Testis (tissue), 3 donors: ENCODE results near the gene TMSB15B. TPM values are rescaled to one million over a fixed set of nuclear protein-coding genes. Genes with fewer than 3 reads are reported as not detected.
"Not testable (repeated sequence)": the region's sequence is repeated elsewhere in the genome, so short reads cannot be mapped to it uniquely, and the experiment has no call there.

Experiments used
- DNase-seq: peaks from one replicate; pipeline ENCODE4 v3.0.0-alpha.2; 2019
- H3K27ac ChIP-seq, 2 donors: fragments of 200-600 bp; sonication (generic); one replicate each; pipeline ENCODE4 v1.5.1; 2019
- H3K27me3 ChIP-seq: fragments of 200-600 bp; sonication (generic); one replicate; pipeline ENCODE4 v1.5.1; 2019
- H3K36me3 ChIP-seq: fragments of 200-600 bp; sonication (generic); one replicate; pipeline ENCODE4 v1.5.1; 2017; ENCODE audit warnings: low read depth; ENCODE audit errors: missing control alignments
- H3K4me1 ChIP-seq: fragments of 200-600 bp; sonication (generic); one replicate; pipeline ENCODE4 v1.5.1; 2019
- H3K4me3 ChIP-seq, 2 donors: fragments of 200-600 bp; sonication (generic); one replicate each; pipeline ENCODE4 v1.5.1; 2017 to 2019
- H3K9me3 ChIP-seq: fragments of 200-600 bp; sonication (generic); one replicate; pipeline ENCODE4 v1.5.1; 2017
- POLR2A ChIP-seq: fragments of 450-650 bp; IDR thresholded peaks from one replicate; pipeline ENCODE4 v1.6.1; 2017; ENCODE audit warnings: antibody characterized with exemption, mild to moderate bottlenecking, moderate library complexity
- WGBS, 2 donors: methylation state at CpG; one replicate each; pipeline ENCODE4 v1.1.5; 2018; 5-methylcytosine and 5-hydroxymethylcytosine counted together
- intact Hi-C: fragments of 100-400 bp; cut with DNase I; formaldehyde crosslinking; loops from one replicate; pipeline ENCODE4 v1.15.1; 2023; ENCODE audit warnings: low total_unique reads
- polyA plus RNA-seq: library from polyadenylated mRNA; stranded (reverse); fragments of 350-450 nt; fragmentation: Illumina TruSeq; extraction: RNeasy Lipid Tissue Mini Kit (QIAGEN cat#74804); gene quantifications from one replicate; pipeline ENCODE4 v1.2.3, GENCODE V29; 2014; ENCODE audit warnings: low read depth, low replicate concordance; ENCODE audit not compliant: insufficient read depth
- total RNA-seq, 2 donors: library from RNA; depleted of rRNA; stranded (reverse); fragments of >200 nt; gene quantifications; one replicate each; pipeline ENCODE4 v1.2.3, GENCODE V29; 2016
- TF ChIP-seq, protein P1 (sequence below), 3 experiments: fragments of 450-650 bp in 2 of 3; fragments of 200-600 bp in 1 of 3; sonication (generic) in 1 of 3; IDR thresholded peaks; one replicate each; pipeline ENCODE4 v1.5.1; 2016 to 2019; ENCODE audit warnings: antibody characterized with exemption in 3 of 3, mild to moderate bottlenecking in 2 of 3, moderate library complexity in 1 of 3

Gene TMSB15B
- total and polyA plus RNA-seq, 3 donors from 2014 or later: 4.0 to 6.9 (median 5.4) TPM

DNA sequence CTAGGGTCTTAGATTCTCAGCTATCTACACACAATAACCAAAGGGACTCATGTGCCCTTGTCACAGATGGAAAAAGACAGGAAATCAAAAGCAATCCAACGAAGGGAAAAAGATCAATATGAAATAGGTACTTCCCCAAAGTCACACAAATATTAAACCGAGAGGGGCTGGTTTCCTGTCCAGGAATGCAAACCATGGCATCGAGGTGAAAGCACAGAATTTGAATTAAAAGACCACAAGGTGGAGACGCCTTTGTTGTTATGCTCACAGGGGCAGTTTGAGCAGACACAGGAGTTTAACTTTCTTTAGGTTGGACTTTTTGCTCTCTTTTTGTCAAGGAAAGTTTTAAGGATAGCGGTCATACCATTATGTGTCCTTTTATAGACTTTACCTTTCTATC, 36.8 kb downstream of the TMSB15B start:
- DNase-seq: no peak
- H3K27ac ChIP-seq: no peak overlapping the region
- H3K36me3 ChIP-seq: no peaks in the 10 kb centered on the region
- H3K27me3 ChIP-seq: no peaks in the 10 kb centered on the region
- TF ChIP-seq, protein P1, sequence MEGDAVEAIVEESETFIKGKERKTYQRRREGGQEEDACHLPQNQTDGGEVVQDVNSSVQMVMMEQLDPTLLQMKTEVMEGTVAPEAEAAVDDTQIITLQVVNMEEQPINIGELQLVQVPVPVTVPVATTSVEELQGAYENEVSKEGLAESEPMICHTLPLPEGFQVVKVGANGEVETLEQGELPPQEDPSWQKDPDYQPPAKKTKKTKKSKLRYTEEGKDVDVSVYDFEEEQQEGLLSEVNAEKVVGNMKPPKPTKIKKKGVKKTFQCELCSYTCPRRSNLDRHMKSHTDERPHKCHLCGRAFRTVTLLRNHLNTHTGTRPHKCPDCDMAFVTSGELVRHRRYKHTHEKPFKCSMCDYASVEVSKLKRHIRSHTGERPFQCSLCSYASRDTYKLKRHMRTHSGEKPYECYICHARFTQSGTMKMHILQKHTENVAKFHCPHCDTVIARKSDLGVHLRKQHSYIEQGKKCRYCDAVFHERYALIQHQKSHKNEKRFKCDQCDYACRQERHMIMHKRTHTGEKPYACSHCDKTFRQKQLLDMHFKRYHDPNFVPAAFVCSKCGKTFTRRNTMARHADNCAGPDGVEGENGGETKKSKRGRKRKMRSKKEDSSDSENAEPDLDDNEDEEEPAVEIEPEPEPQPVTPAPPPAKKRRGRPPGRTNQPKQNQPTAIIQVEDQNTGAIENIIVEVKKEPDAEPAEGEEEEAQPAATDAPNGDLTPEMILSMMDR (IDR thresholded peaks at IDR 0.05): no peak
- no peak for TF ChIP-seq POLR2A
- 76 to 77% methylated on average over 5 of the region's 5 CpGs for WGBS, 2 donors
- no peak overlapping the region for H3K4me3 ChIP-seq
- no peaks in the 10 kb centered on the region for H3K4me1 ChIP-seq
- H3K9me3 ChIP-seq: no peaks in the 10 kb centered on the region
- intact Hi-C loops: no loop called here

DNA sequence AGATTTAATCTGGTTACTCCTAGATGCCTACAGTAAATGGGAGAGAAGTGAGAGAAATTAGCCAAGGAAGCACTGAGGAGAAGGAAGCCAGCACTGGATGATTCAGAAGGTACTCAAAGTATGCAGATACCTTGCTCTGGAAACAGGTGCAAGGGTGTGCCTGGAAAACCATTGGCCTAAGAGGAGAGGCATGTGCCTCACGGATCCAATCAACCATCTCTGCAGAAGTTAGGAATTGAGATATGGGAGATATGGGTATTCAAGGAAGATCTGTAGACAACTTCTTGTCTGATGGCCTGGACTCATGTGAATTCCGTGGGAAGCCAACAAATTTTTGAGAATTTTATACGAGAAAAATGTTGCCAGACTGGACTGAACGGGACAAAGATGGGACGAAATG, 46.4 kb downstream of the TMSB15B start:
- H3K27ac ChIP-seq: no peak overlapping the region
- H3K9me3 ChIP-seq: no peaks in the 10 kb centered on the region
- no peak overlapping the region for H3K4me3 ChIP-seq
- no peaks in the 10 kb centered on the region for H3K4me1 ChIP-seq
- no peaks in the 10 kb centered on the region for H3K36me3 ChIP-seq
- WGBS, 2 donors: 68 to 76% methylated on average over 5 of the region's 5 CpGs
- intact Hi-C loops: no loop called here
- DNase-seq: no peak
- H3K27me3 ChIP-seq: no peaks in the 10 kb centered on the region
- no peak for TF ChIP-seq POLR2A
- TF ChIP-seq, protein P1 (IDR thresholded peaks at IDR 0.05): no peak

DNA sequence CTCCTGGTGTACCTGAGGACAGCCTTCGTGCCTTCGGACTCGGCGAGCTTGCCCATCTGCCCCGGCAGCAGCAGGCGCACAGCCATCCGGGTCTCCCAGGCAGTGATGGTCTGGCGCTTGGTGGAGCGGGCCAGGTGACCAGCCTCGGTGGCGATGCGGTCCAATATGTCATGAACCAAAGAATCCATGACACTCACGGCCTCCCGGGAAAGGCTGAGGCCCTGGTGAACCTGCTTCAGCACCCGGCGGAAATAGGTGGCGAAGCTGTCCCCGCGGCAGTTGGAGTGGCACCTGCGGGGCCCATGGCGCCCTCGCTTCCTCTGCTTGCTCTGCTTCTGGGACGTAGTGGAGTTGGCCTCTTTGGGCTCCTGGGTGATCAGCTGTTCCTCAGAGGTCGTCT, 50.7 kb downstream of the TMSB15B start:
- H3K4me1 ChIP-seq: no peaks in the 10 kb centered on the region
- no peaks in the 10 kb centered on the region for H3K9me3 ChIP-seq
- intact Hi-C loops: no loop called here
- H3K4me3 ChIP-seq: peak overlapping the region in 1 of 2 donors; percentile 39
- no peak overlapping the region for H3K27ac ChIP-seq
- H3K36me3 ChIP-seq: no peaks in the 10 kb centered on the region
- DNase-seq: no peak
- WGBS, 2 donors: 75 to 83% methylated on average over 8 to 17 of the region's 24 CpGs
- H3K27me3 ChIP-seq: no peaks in the 10 kb centered on the region
- TF ChIP-seq, protein P1 (IDR thresholded peaks at IDR 0.05): no peak
- no peak for TF ChIP-seq POLR2A

DNA sequence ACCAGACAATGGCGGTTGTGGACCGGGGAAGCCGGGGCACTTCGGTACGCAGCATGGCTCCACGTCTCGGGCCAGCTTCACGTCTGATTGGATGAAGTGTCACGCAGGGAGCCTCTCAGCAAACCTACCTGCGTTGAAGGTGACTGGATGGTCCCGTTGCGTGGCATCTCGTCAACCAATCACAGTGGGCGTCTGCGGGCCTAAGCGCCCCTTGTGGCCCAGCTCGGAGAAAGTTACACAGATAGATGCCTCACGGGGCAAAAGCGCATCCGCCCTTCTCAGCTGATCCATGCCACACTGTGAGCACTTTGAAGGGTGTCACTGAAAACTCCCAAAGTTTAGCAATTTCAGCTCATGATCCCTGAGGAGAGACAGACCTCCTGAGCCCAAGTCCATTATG, 51.2 kb downstream of the TMSB15B start, which contains the start of gene H2BW1:
H2BW1 (minus strand) TSS at position 103 of the 400 bp plus-strand sequence. CDS start 132 bp downstream, outside the sequence.
- intact Hi-C loops: no loop called here
- no peaks in the 10 kb centered on the region for H3K4me1 ChIP-seq

DNA sequence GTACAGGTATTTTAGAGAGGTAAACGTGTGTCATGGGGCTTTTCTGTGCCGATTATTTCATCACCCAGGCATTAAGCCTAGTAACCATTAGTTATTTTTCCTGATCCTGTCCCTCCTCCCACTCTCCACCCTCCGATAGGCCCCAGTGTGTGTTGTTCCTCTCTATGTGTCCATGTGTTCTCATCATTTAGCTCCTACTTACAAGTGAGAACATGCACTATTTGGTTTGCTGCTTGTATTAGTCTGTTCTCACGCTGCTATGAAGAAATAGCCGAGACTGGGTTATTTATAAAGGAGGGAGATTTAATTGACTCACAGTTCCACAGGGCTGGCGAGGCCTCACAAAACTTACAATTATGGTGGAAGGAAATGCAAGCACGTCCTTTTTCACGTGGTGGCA, 53.1 kb downstream of the TMSB15B start:
- H3K9me3 ChIP-seq, H3K27me3 ChIP-seq, intact Hi-C loops, H3K36me3 ChIP-seq, H3K27ac ChIP-seq, H3K4me1 ChIP-seq, H3K4me3 ChIP-seq, DNase-seq: not testable (repeated sequence)
- WGBS, 2 donors: 66 to 83% methylated on average over 8 of the region's 8 CpGs

More for the DNA sequence above, 51.2 kb downstream of the TMSB15B start, which contains the start of gene H2BW1:
- H3K4me3 ChIP-seq: peak within 1 kb of the TSS in 1 of 2 donors; percentile 39
- H3K36me3 ChIP-seq: no peaks in the 10 kb centered on the region
- no peak for TF ChIP-seq POLR2A
- TF ChIP-seq, protein P1 (IDR thresholded peaks at IDR 0.05): no peak
- WGBS, 2 donors: 85 to 90% methylated on average over 15 to 20 of the region's 20 CpGs
- H3K27ac ChIP-seq: no peak within 1 kb of the TSS
- no peaks in the 10 kb centered on the region for H3K27me3 ChIP-seq
- H3K9me3 ChIP-seq: no peaks in the 10 kb centered on the region
- peak; percentile 45 for DNase-seq

Other genes with a start within 250 kb of the TMSB15B start
- 100 to 1,000 TPM; 111 to 119 TPM for gene PLP1, start 185.8 kb upstream of the TMSB15B start, total RNA-seq
- gene PLP1, start 185.8 kb upstream of the TMSB15B start, polyA plus RNA-seq: 79.7 TPM
- 1 to 10 TPM; 2.6 to 3.0 TPM for gene RAB9B, start 130.4 kb upstream of the TMSB15B start, total RNA-seq
- gene RAB9B, start 130.4 kb upstream of the TMSB15B start, polyA plus RNA-seq: 3.8 TPM
- gene H2BW1, start 51.1 kb downstream of the TMSB15B start, total RNA-seq: 1 to 10 TPM in 1 of 2 donors, under 1 TPM in 1; 0.93 to 1.3 TPM
- gene H2BW1, start 51.1 kb downstream of the TMSB15B start, polyA plus RNA-seq: not detected
- 1 to 10 TPM; 1.7 to 6.5 TPM for gene H2BW2, start 77.3 kb downstream of the TMSB15B start, total RNA-seq
- 5.5 TPM for gene H2BW2, start 77.3 kb downstream of the TMSB15B start, polyA plus RNA-seq
- gene TMSB15C, start 113.6 kb downstream of the TMSB15B start, total RNA-seq: 1 to 10 TPM; 2.7 to 3.4 TPM
- 1.5 TPM for gene TMSB15C, start 113.6 kb downstream of the TMSB15B start, polyA plus RNA-seq
- 10 to 100 TPM in 1 of 2 donors, 1 to 10 TPM in 1; 6.2 to 17.2 TPM for gene ZCCHC18, start 149.9 kb downstream of the TMSB15B start, total RNA-seq
- gene ZCCHC18, start 149.9 kb downstream of the TMSB15B start, polyA plus RNA-seq: 2.5 TPM
- gene SLC25A53, start 194.4 kb downstream of the TMSB15B start, total RNA-seq: 10 to 100 TPM; 10.6 to 16.0 TPM
- gene SLC25A53, start 194.4 kb downstream of the TMSB15B start, polyA plus RNA-seq: 4.5 TPM
- 10 to 100 TPM; 33.8 to 35.6 TPM for gene FAM199X, start 203.8 kb downstream of the TMSB15B start, total RNA-seq
- 20.9 TPM for gene FAM199X, start 203.8 kb downstream of the TMSB15B start, polyA plus RNA-seq